GM19397 (cell line): ENCODE results near the gene SCN4A.

Source experiments
- ATAC-seq: cut with Tn5 transposase; IDR thresholded peaks from one replicate; pipeline ENCODE4 v1.9.1; 2021; ENCODE audit warnings: mild to moderate bottlenecking, moderate library complexity; ENCODE audit not compliant: unreplicated experiment

SCN4A gene

DNA sequence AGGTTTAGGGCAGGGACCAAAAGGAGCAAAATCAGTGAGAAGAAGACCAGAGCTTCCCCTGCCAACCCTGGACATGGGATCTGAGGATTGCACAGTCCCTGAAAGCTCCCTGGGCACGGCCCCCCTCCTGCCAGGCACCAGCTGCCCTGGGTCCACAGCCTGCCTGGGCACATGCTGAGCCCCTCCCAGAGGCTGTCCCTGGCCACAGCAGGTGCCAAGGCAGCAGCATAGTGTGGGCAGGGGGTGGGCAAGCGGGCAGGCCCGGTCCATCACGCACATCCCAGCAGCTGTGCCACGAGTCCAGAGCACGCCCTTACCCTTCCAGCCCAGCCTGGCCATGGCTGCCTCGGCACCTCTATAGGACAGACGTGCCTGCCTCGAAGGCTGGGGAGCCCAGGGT lies 12.7 kb downstream of the SCN4A start:
- no peak for ATAC-seq

DNA sequence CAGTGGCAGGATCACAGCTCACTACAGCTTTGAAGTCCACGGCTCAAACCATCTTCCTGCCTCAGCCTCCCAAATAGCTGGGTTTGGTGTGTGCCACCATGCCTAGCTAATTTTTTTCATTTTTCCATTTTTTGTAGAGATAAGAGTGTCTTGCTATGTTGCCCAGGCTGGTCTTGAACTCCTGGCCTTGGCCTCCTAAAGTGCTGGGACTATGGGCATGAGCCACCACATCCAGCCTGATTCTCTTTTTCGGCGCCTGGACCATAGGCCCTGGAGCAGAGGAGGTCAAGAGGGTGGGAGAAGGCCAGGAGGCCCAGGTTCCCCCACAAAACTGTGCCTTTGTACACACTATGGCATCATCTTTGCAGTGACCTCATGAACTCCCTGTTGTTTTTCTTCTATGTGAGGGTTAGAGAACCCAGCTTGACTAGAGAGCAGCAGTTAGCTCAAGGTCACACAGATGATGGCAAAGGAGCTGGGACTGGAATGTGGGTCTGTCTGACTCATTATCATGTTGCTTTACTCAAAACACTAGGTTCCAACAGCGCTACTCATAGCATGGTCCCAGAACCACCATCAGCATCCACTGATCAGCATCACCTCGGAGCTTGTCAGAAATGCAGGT lies 16.3 kb downstream of the SCN4A start:
- ATAC-seq = no peak

DNA sequence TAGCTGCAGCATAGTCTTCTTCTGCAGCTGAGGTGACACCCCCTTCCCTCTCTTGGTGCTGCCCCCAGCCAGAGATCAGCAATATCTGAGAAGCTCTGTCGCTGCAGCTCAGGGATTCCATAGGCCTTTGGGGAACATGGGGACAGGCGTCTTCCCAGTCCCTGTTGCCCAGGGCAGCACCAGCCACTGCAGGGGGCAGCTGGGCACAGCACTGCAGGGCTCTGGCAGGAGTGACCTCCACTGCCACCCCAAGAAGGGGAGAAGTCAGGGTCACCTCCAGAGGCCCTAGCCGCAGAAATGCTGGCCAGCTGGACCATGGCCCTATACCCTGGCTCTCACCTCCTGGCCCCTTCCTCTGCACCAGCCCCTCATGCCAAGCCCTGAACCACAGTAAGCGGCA lies 16.9 kb downstream of the SCN4A start:
- no peak for ATAC-seq

DNA sequence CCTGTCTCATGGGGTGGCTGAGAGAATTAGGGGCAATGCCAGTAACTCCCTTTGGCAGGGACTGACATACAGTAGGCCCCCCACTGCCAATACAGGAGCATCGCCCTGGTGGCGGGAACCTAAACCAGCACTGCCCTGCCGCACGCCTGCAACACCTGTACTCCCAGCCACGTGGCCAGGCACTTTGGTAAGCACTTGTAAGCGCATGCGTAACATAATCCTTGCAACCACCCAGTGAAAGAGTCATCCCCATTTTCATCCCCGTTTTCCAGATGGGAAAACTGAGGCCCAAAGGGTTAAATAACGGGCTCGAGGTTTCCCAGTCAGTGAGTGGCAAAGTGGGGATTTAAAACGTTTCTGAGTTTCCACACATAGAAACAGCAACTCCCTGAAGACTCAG lies 17.5 kb downstream of the SCN4A start:
- no peak for ATAC-seq

DNA sequence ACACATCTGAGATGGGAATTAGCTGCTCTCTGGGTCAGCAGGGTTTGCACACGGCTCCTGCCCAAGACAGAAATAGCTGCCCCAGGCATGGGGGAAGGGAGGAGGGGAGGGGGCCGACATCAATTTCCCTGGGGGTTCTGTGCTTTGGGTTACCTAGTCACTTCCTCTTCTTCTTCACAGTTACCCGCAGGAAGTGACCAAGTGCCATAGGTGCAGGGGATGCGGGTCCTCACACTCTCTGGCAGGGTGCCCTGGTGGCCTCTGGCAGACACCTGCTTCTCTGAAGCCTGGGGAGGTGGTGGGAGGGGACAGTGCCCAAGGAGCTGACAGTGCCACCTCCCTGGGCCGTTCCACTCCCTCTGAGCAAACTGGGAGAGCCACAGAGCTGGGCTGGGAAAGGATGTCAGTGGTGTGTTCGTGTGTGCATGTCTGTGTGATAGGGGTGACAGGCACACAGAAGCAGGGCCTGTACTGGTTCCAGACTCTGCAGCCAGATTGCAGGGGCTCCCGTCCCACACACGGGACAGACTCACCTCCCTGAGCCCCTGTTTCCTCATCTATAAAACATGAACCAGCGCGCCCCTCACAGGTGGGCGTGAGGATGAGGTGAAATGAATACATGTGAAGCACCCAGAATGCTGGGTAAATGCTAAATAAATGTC lies 18.2 kb downstream of the SCN4A start:
- ATAC-seq = peak; percentile 60

DNA sequence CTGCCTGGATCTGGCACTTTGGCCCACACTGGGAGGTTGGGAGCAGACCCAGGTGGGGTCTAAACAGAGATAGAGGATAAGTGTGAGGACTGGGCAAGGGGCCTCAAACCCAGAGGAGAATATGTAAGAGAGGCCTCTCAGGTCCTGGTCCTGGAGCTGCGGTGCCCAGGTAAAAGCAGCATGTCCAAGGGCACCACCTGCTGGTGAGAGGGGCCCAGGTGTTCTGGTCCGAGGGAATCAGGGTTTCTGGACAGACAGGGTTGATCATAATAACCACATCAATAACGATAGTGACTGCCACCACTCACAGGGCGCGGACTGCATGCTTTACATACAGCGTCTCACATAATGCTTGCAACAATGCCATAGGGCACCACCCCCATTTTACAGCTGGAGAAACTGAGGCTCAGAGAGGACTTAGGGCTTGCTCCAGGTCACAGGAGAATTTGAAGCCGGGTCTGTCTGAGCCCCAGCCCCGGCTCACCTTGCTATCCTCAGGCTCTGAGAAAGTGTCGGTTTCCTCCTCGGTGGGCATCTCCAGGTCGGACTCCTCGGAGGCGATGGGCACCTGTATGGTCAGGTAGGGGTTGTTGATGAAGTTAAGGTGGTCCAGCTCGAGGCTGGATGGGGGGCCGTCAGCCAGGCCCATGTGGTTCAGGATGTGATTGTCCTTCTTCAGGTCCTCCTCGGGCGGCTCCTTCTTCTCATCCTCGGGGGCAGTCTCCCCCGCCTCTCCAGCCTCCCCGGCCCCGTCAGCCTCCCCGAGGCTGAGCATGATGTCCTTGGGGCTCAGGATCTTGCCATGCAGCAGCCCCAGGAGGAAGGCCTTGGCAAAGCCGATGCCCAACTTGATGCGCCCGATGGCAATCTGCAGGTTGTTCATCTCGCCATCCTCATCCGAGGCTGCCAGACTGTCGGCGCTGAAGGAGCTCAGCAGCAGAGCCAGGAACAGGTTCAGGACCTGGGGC lies 21.5 kb downstream of the SCN4A start:
- ATAC-seq = no peak

DNA sequence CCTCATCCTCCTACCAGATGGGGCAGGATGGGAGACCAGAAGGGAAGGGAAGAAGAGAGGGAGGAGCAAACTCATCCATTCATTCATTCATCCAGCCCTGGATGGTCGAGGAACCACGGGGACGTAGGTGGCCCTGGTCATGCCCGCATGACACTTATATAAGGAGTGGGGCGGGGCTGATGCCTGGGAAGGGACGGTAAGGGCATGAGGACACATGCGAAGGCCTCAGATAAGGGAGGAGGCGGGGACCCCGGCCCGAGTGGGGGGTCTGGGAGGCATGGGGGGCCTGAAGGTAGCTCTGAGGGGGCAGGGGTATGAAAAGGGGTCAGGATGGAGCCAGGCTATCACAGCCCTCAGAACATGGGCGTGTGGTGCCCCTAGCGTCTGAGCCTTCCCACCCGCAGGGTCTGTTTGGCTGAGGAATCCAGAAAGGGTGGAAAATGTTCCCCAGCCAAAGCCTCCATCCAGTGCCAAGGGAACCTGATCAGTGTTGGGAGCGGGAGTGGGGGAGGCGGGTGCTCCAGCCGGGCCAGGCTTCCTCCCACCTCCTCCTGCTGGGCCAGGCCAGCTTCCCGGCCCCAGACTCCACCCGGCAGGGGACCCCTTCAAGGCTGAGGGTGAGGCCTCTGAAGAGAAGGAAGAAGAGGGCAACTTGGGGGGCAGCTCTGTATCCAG lies 23.0 kb downstream of the SCN4A start:
- no peak for ATAC-seq

DNA sequence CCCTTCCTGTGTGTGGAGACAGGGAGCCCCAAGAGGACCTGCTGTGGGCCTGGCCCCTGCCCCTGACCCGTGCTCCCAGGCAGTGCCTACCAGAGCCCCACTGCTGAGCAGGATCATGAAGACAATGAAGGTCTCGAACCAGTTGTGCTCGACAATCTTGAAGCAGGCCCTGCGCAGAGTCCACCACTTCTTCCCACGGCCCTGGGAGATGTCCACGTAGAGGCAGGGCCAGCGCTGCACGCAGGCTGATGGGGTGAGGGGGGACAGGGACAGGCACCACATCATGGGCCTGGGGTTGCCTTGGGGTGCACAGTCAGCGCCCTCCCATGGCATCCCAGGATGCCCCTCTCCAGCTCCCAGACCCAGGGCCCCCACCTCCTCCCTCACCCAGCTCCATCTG lies 24.2 kb downstream of the SCN4A start:
- no peak for ATAC-seq

DNA sequence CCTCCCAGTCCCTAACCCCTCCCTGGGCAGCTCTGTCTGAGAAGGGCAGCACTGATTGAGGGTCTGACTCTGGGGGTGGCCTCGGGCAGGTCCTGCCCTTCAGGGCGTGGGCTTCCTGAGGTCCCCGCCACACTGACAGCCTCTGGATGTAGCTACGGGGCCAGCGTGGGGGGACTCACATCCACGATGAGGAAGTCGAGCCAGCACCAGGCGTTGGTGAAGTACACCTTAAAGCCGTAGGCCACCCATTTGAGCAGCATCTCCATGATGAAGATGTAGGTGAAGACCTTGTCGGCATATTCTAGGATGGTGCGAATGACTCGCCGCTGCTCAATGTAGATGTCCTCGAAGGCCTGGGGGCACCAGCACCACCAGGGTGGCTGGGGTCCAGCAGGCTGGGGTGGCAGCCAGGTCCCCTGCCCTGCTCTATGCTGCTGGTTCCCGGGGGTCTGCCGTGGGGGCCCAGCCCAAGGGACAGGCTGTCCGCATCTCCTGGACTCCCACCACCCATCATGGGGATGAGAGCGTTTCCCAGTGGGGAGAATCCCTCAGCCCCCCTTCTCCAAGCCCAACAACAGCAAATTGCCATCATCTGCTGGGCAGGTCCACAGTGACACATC lies 24.9 kb downstream of the SCN4A start:
- ATAC-seq = no peak

DNA sequence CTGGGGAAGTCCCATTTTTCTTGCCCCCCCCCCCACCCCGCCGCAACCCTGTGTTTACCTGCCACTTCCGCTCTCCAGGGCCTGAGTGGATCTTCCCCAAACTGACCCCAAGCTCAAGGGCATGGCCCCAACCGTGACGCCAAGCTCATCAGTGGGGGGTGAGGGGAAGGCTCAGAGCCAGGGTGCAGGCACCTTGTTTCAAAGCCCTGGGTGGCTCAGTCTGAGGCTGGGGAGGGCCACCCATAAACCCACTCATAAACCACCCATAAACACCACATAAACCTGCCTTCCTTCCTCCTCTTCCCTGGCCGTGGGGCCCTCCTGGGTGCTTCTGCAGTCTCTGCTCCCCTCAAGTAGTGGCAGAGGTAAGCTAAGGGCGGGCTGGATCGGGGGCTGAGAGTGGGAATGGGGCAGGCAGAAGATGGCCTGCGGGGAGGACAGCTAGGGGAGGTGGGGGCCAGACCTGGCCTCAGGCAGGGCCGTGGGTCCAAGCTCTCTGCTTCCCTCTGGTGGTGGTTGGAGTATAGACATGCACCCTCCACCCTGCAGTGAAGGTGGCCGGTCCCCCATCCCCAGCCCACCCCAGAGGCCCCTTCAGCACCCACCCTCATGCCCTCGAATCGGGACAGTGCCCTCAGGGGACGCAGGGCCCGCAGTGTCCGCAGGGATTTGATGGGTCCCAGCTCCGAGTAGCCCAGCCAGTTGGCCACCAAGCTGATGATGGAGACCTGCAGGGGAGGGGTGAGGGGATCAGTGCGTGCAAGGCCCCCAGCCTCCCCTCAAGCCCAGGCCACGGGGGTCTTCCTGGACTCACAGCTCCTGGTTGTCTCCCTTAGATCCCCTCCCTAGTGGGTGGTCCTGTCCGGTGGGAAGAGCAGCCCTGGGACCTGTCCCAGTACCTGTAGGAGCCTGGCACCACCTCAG lies 26.0 kb downstream of the SCN4A start:
- no peak for ATAC-seq

DNA sequence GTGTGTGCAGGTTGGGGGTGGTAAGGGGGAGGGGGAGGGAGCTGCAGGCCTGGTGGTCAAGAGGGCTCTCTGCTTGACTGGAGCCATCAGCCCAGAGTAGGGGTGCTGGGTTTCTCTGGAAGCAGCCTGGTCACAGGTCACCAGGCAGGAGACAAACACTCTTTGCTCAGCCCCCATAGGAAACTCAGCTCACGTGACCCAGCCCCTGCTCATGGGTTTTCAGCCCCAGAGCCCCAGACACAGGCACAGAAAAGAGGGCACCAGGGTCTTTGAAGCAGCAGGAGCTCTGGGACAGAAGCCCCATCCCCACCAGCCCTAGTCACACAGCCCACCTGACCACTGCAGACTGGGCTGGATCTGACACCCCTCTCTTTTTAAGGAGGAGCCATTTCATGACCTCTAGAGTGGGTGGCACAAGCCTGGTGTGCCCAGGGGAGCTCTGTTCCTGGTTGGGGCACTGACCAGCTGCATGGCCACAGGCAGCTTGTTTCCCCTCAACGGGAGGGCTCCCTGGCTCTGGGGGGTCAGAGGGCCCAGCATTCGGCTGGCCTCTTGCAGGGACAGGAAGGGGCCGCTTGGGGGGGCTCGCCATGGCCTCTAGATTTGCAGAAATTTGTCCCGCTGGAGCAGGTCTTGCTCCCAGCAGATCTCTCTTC lies 26.8 kb downstream of the SCN4A start:
- ATAC-seq = no peak

DNA sequence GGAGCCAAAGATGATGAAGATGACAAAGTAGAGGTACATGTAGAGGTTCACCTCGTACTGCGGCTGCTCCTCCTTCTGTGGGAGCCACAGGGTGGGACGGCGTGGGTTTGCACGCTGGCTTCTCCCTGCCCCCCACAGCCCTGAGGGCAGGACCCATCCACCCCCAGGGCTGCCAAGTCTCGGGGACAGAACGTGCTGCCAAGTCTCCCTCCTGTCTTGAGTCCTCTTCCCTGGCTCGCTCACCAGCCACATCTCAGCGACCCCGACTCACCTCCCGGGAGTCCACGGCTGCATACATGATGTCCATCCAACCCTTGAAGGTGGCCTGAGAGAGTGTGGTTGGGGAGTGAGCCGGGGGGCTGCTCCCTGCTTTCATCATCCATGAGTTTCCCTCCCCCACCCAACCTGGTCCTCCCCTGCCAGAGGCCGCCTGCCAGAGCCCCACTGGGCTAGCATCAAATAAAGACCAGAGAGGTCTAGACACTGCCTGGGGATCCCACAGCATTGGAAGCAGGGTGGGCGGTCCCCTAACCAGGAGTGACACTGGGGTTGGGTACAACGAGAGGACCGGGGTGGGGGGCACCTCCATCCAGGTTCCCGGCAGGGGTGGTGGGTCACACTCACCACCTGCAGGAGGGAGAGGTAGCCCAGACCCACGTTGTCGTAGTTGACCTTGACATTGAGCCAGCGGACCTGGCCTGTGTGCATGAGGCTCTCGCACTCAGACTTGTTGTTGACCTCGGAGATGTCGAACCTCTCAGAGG lies 27.8 kb downstream of the SCN4A start:
- no peak for ATAC-seq

DNA sequence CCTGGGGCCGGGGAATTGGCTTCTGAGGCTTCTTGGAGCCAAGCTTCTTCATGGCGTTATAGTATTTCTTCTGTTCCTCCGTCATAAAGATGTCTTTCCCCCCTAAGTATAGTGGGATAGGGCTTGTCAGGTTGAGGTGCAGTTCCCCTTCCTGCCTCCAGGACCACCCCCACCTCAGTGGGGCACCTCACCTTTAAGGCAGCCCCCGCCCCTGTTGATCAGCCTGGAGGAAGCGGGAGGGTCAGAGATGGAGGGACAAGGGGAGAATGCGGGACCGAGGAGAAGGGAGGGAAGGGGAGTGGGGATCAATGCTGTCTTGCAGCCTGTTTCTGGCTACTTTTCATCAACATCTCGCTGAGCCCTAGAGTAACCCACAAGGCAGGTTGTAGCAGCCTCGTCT lies 29.0 kb downstream of the SCN4A start:
- ATAC-seq = no peak

DNA sequence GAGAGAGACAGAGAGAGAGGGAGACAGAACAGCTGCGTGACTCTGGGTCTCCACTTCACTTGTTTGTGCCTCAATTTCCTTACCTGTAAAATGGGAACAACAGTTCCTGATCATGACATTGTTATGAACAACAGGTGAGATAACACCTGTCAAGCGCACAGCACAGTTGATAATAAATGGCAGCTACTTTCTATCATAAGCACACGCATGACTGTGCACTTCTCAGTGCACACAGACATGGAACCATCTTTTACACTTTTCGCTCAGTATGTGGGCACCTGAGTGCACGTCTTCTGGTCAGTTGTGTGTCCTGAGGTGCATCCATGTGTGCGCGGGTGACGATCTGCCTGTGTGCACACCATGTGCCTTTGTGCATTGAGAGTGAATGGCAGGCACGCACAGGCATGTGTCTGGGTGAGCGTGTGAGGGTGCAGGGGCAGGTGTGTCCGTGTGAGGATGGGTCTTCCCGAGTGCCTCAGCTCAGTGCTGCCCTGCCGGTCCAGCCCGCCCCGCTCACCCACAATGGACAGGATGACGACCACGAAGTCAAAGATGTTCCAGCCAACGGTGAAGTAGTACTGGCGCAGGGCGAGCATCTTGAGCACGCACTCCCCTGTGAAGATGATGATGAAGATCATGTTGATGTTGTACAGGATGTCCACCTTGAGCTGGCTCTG lies 30.3 kb downstream of the SCN4A start:
- no peak for ATAC-seq

DNA sequence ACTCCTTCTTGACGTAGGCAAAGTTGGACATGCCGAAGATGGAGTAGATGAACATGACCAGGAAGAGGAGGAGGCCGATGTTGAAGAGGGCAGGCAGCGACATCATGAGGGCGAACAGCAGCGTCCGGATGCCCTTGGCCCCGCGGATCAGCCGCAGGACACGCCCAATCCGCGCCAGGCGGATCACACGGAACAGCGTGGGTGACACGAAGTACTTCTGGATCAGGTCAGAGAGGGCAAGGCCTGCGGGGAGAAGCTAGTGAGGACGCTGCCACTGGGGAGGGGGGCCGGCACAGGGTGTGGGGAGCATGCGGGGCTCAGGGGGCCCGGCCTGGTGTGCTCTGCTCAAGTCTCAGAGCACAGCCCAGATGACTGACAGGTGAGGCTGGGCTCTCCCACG lies 31.0 kb downstream of the SCN4A start:
- ATAC-seq = no peak

DNA sequence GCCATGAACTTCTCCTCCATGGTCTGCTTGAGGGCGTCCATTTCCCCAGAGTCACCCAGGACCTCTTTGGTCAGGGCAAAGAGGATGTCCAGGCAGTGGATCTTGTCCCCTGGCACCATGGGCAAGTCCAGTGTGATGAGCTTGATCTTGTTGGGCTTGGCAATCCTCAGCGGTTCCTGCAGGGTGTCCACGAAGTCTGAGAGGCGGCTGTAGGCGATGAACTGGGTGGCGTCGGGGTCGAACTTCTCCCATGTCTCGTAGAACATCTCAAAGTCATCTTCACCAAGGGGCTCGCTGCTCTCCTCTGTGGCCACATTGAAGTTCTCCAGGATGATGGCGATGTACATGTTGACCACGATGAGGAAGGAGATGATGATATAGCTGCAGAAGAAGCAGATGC lies 31.6 kb downstream of the SCN4A start:
- no peak for ATAC-seq

DNA sequence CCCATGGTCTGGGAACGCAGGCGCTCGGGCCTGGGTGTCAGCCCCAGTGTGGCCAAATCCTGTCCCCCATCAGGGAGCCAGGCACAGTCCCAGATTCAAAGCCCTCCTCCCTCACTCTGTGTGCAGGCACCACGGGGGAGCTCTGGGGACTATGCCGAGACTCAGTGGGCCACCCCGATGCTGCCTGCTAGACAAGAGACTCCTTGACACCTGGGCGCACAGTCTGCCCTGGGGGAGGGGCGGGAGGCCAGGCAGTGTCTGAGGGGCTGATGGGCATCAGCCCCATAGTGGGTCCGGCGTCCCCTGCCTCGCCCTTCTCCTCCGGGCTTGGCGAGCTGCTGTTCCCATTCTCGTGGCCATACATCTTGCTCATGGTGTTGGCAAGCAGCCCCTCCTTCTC lies 32.1 kb downstream of the SCN4A start:
- no peak for ATAC-seq

DNA sequence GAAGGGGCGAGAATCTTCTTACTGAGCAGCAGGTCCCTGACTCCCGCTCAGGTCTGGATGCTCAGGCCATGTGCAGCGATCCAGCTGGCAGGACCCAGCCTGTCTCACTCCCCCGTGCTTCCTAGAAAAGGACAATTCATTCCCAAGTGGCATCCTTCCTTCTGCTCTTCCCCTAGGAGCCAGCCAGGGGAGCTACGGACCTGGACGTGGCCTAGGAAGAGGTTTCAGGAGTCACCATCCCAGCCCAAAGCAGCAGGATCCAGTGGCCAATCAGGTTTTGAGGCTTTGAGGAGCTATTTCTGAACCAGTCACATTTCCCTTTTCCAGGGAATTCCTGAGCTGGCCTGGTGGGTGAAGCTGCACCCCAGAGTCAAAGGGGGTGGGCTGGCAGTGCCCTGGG lies 32.8 kb downstream of the SCN4A start:
- no peak for ATAC-seq
